HEK293T (cell line): ENCODE data around the gene ARFRP1.

ENCODE experiments used
- CTCF ChIA-PET: fragments of 350-600 bp; formaldehyde crosslinking; extraction: SDS; loops from one replicate; lab custom pipeline; 2021; ENCODE audit warnings: antibody characterized with exemption, inconsistent platforms; lab: Yijun Ruan, JAX
- POLR2A ChIA-PET: fragments of 350-600 bp; formaldehyde crosslinking; extraction: SDS; loops from one replicate; lab custom pipeline; 2020; ENCODE audit warnings: antibody characterized with exemption, inconsistent platforms; lab: Yijun Ruan, JAX
- DNase-seq: peaks from one replicate; pipeline ENCODE4 v3.0.0; 2012; ENCODE audit warnings: mixed read lengths; ENCODE audit errors: extremely low spot score
- ARNT ChIP-seq: fragments of 450-650 bp; IDR thresholded peaks from 2 replicates; pipeline ENCODE4 v1.6.1; 2017; ENCODE audit warnings: mild to moderate bottlenecking
- BHLHE40 ChIP-seq: fragments of 450-650 bp; IDR thresholded peaks from 2 replicates; pipeline ENCODE4 v1.6.1; 2016; ENCODE audit warnings: mild to moderate bottlenecking, moderate library complexity, borderline replicate concordance
- CTBP1 ChIP-seq: fragments of 450-650 bp; IDR thresholded peaks from 2 replicates; pipeline ENCODE4 v1.6.1; 2016; ENCODE audit warnings: borderline replicate concordance
- ELF4 ChIP-seq: fragments of 450-650 bp; IDR thresholded peaks from 2 replicates; pipeline ENCODE4 v1.6.1; 2017; ENCODE audit warnings: antibody characterized with exemption
- FOXA1 ChIP-seq: fragments of 450-650 bp; IDR thresholded peaks from 2 replicates; pipeline ENCODE4 v1.6.1; 2016; ENCODE audit warnings: mild to moderate bottlenecking
- FOXK2 ChIP-seq: fragments of 450-650 bp; IDR thresholded peaks from 2 replicates; pipeline ENCODE4 v1.6.1; 2016; ENCODE audit warnings: mild to moderate bottlenecking
- FOXM1 ChIP-seq: fragments of 450-650 bp; IDR thresholded peaks from 2 replicates; pipeline ENCODE4 v1.6.1; 2017; ENCODE audit warnings: mild to moderate bottlenecking, borderline replicate concordance
- HDGF ChIP-seq: fragments of 450-650 bp; IDR thresholded peaks from 2 replicates; pipeline ENCODE4 v1.6.1; 2017; ENCODE audit warnings: antibody characterized with exemption, borderline replicate concordance
- L3MBTL2 ChIP-seq: fragments of 450-650 bp; conservative IDR thresholded peaks from 2 replicates; pipeline ENCODE4 v1.6.1; 2016; ENCODE audit warnings: mild to moderate bottlenecking
- LEF1 ChIP-seq: fragments of 450-650 bp; IDR thresholded peaks from 2 replicates; pipeline ENCODE4 v1.6.1; 2017; ENCODE audit warnings: mild to moderate bottlenecking, borderline replicate concordance
- NFRKB ChIP-seq: fragments of 450-650 bp; IDR thresholded peaks from 2 replicates; pipeline ENCODE4 v1.6.1; 2016; ENCODE audit warnings: mild to moderate bottlenecking, moderate library complexity
- PKNOX1 ChIP-seq: fragments of 450-650 bp; IDR thresholded peaks from 2 replicates; pipeline ENCODE4 v1.6.1; 2016
- SP1 ChIP-seq: fragments of 450-650 bp; IDR thresholded peaks from 2 replicates; pipeline ENCODE4 v1.6.1; 2017
- SUZ12 ChIP-seq: fragments of 450-650 bp; IDR thresholded peaks from 2 replicates; pipeline ENCODE4 v1.6.1; 2016; ENCODE audit warnings: mild to moderate bottlenecking
- TARDBP ChIP-seq: fragments of 450-650 bp; IDR thresholded peaks from 2 replicates; pipeline ENCODE4 v1.6.1; 2016
- ZNF384 ChIP-seq: fragments of 450-650 bp; IDR thresholded peaks from 2 replicates; pipeline ENCODE4 v1.6.1; 2016

ARFRP1 gene

GRCh38 chr20:63696628-63697356, 11.0 kb downstream of the ARFRP1 start, which contains the start of gene TNFRSF6B:
Gene TNFRSF6B, plus strand, starts transcription at chr20:63696652. Its CDS starts 116 bp downstream, at chr20:63696768.
- no peak for TF ChIP-seq LEF1
- no peak for TF ChIP-seq PKNOX1
- TF ChIP-seq NFRKB, result no peak
- no peak for TF ChIP-seq FOXM1
- no peak for TF ChIP-seq FOXK2
- TF ChIP-seq CTBP1, result no peak
- TF ChIP-seq SP1, result no peak
- no peak for TF ChIP-seq HDGF
- no peak for TF ChIP-seq ZNF384
- TF ChIP-seq SUZ12, result no peak
- TF ChIP-seq ELF4, result no peak
- no peak for TF ChIP-seq ARNT
- TF ChIP-seq FOXA1, result no peak
- no peak for TF ChIP-seq L3MBTL2
- TF ChIP-seq BHLHE40, result no peak
- TF ChIP-seq TARDBP, result no peak
- no peak for DNase-seq
- POLR2A ChIA-PET, result no interaction called here
- CTCF ChIA-PET, result no interaction called here

- no peak for TF ChIP-seq LEF1
- TF ChIP-seq SP1, result no peak
- TF ChIP-seq CTBP1, result no peak
- no peak for TF ChIP-seq ZNF384
- no peak for TF ChIP-seq FOXM1
- no peak for TF ChIP-seq HDGF
- no peak for TF ChIP-seq ELF4
- no peak for TF ChIP-seq BHLHE40
- no peak for TF ChIP-seq FOXK2
- no peak for TF ChIP-seq SUZ12
- no peak for TF ChIP-seq NFRKB
- TF ChIP-seq FOXA1, result no peak
- TF ChIP-seq L3MBTL2, result no peak
- no peak for TF ChIP-seq TARDBP
- TF ChIP-seq ARNT, result no peak
- no peak for TF ChIP-seq PKNOX1
- DNase-seq, result no peak
- POLR2A ChIA-PET, result interaction anchor here (1.1 kb wide), 1 partner anchor 69 kb away, joined by 3 read pairs; the partner anchor contains the start of gene GMEB2
- CTCF ChIA-PET, result no interaction called here
Observed at GRCh38 chr20:63696306-63696627, 11.5 kb downstream of the ARFRP1 start.

- ChIA-PET POLR2A (interaction anchor here (1.1 kb wide), 1 partner anchor 69 kb away, joined by 3 read pairs; the partner anchor contains the start of gene GMEB2), CTCF (no interaction called here)
- TF ChIP-seq ELF4, result no peak
- TF ChIP-seq ARNT, result no peak
- TF ChIP-seq PKNOX1, result no peak
- DNase-seq, result no peak
Observed at GRCh38 chr20:63695424-63696305, 12.1 kb downstream of the ARFRP1 start.

- CTCF ChIA-PET, result no interaction called here
- POLR2A ChIA-PET, result interaction anchor here (1.5 kb wide), 1 partner anchor 8 kb away, joined by 5 read pairs; no protein-coding TSS in a partner anchor
- DNase-seq, result no peak
- TF ChIP-seq BHLHE40 (no peak), ARNT (no peak)
Observed at GRCh38 chr20:63694584-63695423, 13.0 kb downstream of the ARFRP1 start.

- CTCF ChIA-PET, result no interaction called here
- TF ChIP-seq FOXA1 (no peak), PKNOX1 (no peak), ZNF384 (no peak), TARDBP (no peak), LEF1 (no peak), ELF4 (no peak), HDGF (no peak), FOXM1 (no peak), FOXK2 (no peak), ARNT (no peak), SUZ12 (no peak), CTBP1 (no peak), NFRKB (no peak), L3MBTL2 (no peak), BHLHE40 (no peak), SP1 (no peak)
Observed at GRCh38 chr20:63693733-63694583, 13.8 kb downstream of the ARFRP1 start.

More at GRCh38 chr20:63693733-63694583, 13.8 kb downstream of the ARFRP1 start:
- DNase-seq, result no peak
- POLR2A ChIA-PET, result interaction anchor here (1.5 kb wide), 1 partner anchor 9 kb away, joined by 5 read pairs; no protein-coding TSS in a partner anchor
